PC-3 (cell line): ENCODE results near the gene LIN7B. TPM values are rescaled to one million over a fixed set of nuclear protein-coding genes. Genes with fewer than 3 reads are reported as not detected.

ENCODE experiments used
- ATAC-seq: fragments of 200-7000 bp; cut with Tn5 transposase; 2 replicates; pipeline ENCODE4 v1.9.1; 2020; ENCODE audit warnings: mild to moderate bottlenecking, moderate library complexity
- BruUV-seq: library from RNA; stranded (reverse); fragments of 400-500 nt; replicated peaks from 2 replicates; lab custom pipeline; 2021; lab: Mats Ljungman, UMichigan
- CTCF ChIA-PET: fragments of 300-600 bp; sonication (Branson Sonifier 250); formaldehyde crosslinking; loops from one replicate; lab custom pipeline; 2022; ENCODE audit warnings: antibody characterized with exemption; lab: Charles Lee
- POLR2A ChIA-PET: fragments of 300-600 bp; sonication (Branson Sonifier 250); formaldehyde crosslinking; loops from one replicate; lab custom pipeline; 2022; ENCODE audit warnings: antibody characterized with exemption; ENCODE audit not compliant: unreplicated experiment; lab: Charles Lee
- DNase-seq: peaks from one replicate; pipeline ENCODE4 v3.0.0-alpha.2; 2015
- H2AFZ ChIP-seq: fragments of 300-600 bp; sonication (generic); 2 replicates; pipeline ENCODE4 v1.6.0; 2016; ENCODE audit warnings: antibody characterized with exemption, low read length
- H3F3A ChIP-seq: fragments of 300-600 bp; sonication (generic); one replicate; pipeline ENCODE4 v1.6.0; 2017; ENCODE audit warnings: antibody characterized with exemption, low read length, control low read depth, mild to moderate bottlenecking; ENCODE audit not compliant: unreplicated experiment
- H3K27ac ChIP-seq: fragments of 300-600 bp; sonication (generic); 2 replicates; pipeline ENCODE4 v1.5.1; 2016; ENCODE audit warnings: mild to moderate bottlenecking, low read length
- H3K27me3 ChIP-seq: fragments of 300-600 bp; sonication (generic); 2 replicates; pipeline ENCODE4 v1.6.1; 2016; ENCODE audit warnings: low read length, mixed read lengths
- H3K36me3 ChIP-seq: fragments of 300-600 bp; sonication (generic); 2 replicates; pipeline ENCODE4 v1.6.1; 2016; ENCODE audit warnings: low read depth, mixed run types, low read length, mixed read lengths
- H3K4me1 ChIP-seq: fragments of 300-600 bp; sonication (generic); 2 replicates; pipeline ENCODE4 v1.5.1; 2016; ENCODE audit warnings: low read length; ENCODE audit not compliant: insufficient read depth
- H3K4me2 ChIP-seq: fragments of 300-600 bp; sonication (generic); 2 replicates; pipeline ENCODE4 v1.6.0; 2016; ENCODE audit warnings: low read length
- H3K4me3 ChIP-seq: fragments of 300-600 bp; sonication (generic); 2 replicates; pipeline ENCODE4 v1.5.1; 2016; ENCODE audit warnings: mild to moderate bottlenecking, low read length, mixed read lengths
- H3K79me2 ChIP-seq: fragments of 300-600 bp; sonication (generic); 2 replicates; pipeline ENCODE4 v1.6.1; 2017; ENCODE audit warnings: low read length, mixed read lengths
- H3K9ac ChIP-seq: fragments of 300-600 bp; sonication (generic); 2 replicates; pipeline ENCODE4 v1.6.0; 2016; ENCODE audit warnings: mild to moderate bottlenecking, low read length
- H3K9me2 ChIP-seq: fragments of 300-600 bp; sonication (generic); replicated peaks from 2 replicates; pipeline ENCODE4 v1.6.1; 2016; ENCODE audit warnings: mixed run types, low read length, mixed read lengths
- H3K9me3 ChIP-seq: fragments of 300-600 bp; sonication (generic); 2 replicates; pipeline ENCODE4 v1.6.1; 2016; ENCODE audit warnings: low read length, mixed read lengths
- H4K20me1 ChIP-seq: fragments of 300-600 bp; sonication (generic); 2 replicates; pipeline ENCODE4 v1.6.1; 2016; ENCODE audit warnings: low read length, mixed read lengths
- CTCF ChIP-seq: fragments of 300-600 bp; sonication (generic); conservative IDR thresholded peaks from 2 replicates; pipeline ENCODE4 v1.5.1; 2017; ENCODE audit warnings: antibody characterized with exemption, low read depth, mild to moderate bottlenecking, low read length
- EZH2 ChIP-seq: fragments of 300-600 bp; sonication (generic); IDR thresholded peaks from one replicate; pipeline ENCODE4 v1.6.1; 2017; ENCODE audit warnings: antibody characterized with exemption, mild to moderate bottlenecking, low read length; ENCODE audit not compliant: unreplicated experiment
- EZH2phosphoT487 ChIP-seq: fragments of 300-600 bp; sonication (generic); IDR thresholded peaks from 2 replicates; pipeline ENCODE4 v1.6.1; 2018; ENCODE audit warnings: mild to moderate bottlenecking, antibody characterized with exemption, low read length, borderline replicate concordance
- intact Hi-C: fragments of 100-400 bp; cut with micrococcal nuclease; formaldehyde crosslinking; loops from 2 replicates; pipeline ENCODE4 v1.9.0; 2023
- total RNA-seq: library from RNA; depleted of rRNA; stranded (reverse); fragments of >200 nt; gene quantifications from 2 replicates; pipeline ENCODE4 v1.2.3, GENCODE V29; 2014

The LIN7B gene
- total RNA-seq, 1 experiment from 2014 or later = 11.6 TPM

DNA sequence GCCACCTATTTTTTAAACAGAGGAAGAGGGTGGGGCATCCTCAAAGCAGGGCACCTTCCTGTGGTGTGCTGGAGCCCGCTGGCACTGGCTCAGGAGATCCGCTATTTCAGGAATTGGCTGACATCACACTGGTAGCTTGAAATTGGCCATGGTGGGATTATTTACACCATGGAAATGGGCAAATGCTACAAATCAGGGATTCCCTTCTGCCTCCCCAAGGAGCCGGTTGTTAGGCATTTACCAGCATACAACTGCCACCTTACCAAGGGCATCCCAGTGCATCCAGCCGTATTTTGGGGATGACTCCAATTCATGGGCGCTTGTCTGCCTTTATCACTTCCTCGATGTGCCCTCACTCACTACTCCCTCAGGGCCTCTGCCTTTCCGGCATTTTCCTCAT is 26.8 kb downstream of the LIN7B start:
- TF ChIP-seq EZH2 = no peak
- no peak for TF ChIP-seq CTCF
- no peak for TF ChIP-seq EZH2phosphoT487
- no peak for DNase-seq
- Histone ChIP-seq H3K27me3 (no peaks in the 10 kb centered on the region), H3K9ac (no peak overlapping the region), H3K4me2 (no peak overlapping the region), H3K4me1 (no peaks in the 10 kb centered on the region), H2AFZ (no peak overlapping the region), H3K9me2 (no peaks in the 10 kb centered on the region), H3K9me3 (no peaks in the 10 kb centered on the region), H4K20me1 (no peaks in the 10 kb centered on the region), H3K79me2 (peaks cover 6% of the 10 kb centered on the region), H3K4me3 (no peak overlapping the region), H3K27ac (no peak overlapping the region), H3K36me3 (no peaks in the 10 kb centered on the region; the same call in 1 of the 2 replicates), H3F3A (no peaks in the 10 kb centered on the region)
- ChIA-PET CTCF (no interaction called here), POLR2A (no interaction called here)
- ATAC-seq = no peak
- BruUV-seq = no TSS peak
- intact Hi-C loops = no loop called here

- H3K79me2 ChIP-seq = peaks cover 6% of the 10 kb centered on the region
- no peak overlapping the region for H2AFZ ChIP-seq
- H3K9ac ChIP-seq = no peak overlapping the region
- DNase-seq = no peak
- intact Hi-C loops = no loop called here
- ChIA-PET CTCF (no interaction called here), POLR2A (no interaction called here)
- H4K20me1 ChIP-seq = no peaks in the 10 kb centered on the region
- H3F3A ChIP-seq = no peaks in the 10 kb centered on the region
- no peaks in the 10 kb centered on the region for H3K9me3 ChIP-seq
- BruUV-seq = no TSS peak
- no peak for ATAC-seq
- TF ChIP-seq CTCF = no peak
- TF ChIP-seq EZH2phosphoT487 = no peak
- no peak for TF ChIP-seq EZH2
- no peaks in the 10 kb centered on the region; the same call in 1 of the 2 replicates for H3K36me3 ChIP-seq
- no peaks in the 10 kb centered on the region for H3K27me3 ChIP-seq
- H3K27ac ChIP-seq = no peak overlapping the region
- H3K4me3 ChIP-seq = no peak overlapping the region
- H3K4me1 ChIP-seq = no peaks in the 10 kb centered on the region
- H3K4me2 ChIP-seq = no peak overlapping the region
- H3K9me2 ChIP-seq = no peaks in the 10 kb centered on the region
Observed at GRCh38 chr19:49141352-49141751, 27.2 kb downstream of the LIN7B start.

GRCh38 chr19:49142866-49143335 is 28.7 kb downstream of the LIN7B start:
- no TSS peak for BruUV-seq
- Histone ChIP-seq H3K4me3 (peak overlapping the region; percentile 76), H3K4me2 (peak overlapping the region; percentile 93), H3K9ac (0 out of 2 replicates have a peak overlapping the region, but pooled peaks have one; percentile 16), H3F3A (no peaks in the 10 kb centered on the region), H3K27ac (no peak overlapping the region), H3K36me3 (no peaks in the 10 kb centered on the region; the same call in 1 of the 2 replicates), H3K9me3 (no peaks in the 10 kb centered on the region), H3K9me2 (no peaks in the 10 kb centered on the region), H3K27me3 (no peaks in the 10 kb centered on the region), H2AFZ (peak overlapping the region; percentile 93), H3K4me1 (no peaks in the 10 kb centered on the region), H4K20me1 (no peaks in the 10 kb centered on the region), H3K79me2 (peaks cover 6% of the 10 kb centered on the region)
- TF ChIP-seq EZH2phosphoT487 = no peak
- no peak for TF ChIP-seq CTCF
- TF ChIP-seq EZH2 = no peak
- intact Hi-C loops = loop anchor here (2.0 kb wide), 1 partner anchor 14 kb away; no protein-coding TSS in a partner anchor
- peak; percentile 88 for DNase-seq
- peak; percentile 97 for ATAC-seq
- ChIA-PET CTCF (no interaction called here), POLR2A (interaction anchor here (0.6 kb wide), 1 partner anchor 45 kb away, joined by 3 read pairs; no protein-coding TSS in a partner anchor)
